HG03432 (cell line): ENCODE results near the gene PIWIL1.

Experiments used
- ATAC-seq: cut with Tn5 transposase; IDR thresholded peaks from one replicate; pipeline ENCODE4 v1.9.1; 2021; ENCODE audit warnings: mild to moderate bottlenecking, moderate library complexity; ENCODE audit not compliant: unreplicated experiment

PIWIL1 gene

DNA sequence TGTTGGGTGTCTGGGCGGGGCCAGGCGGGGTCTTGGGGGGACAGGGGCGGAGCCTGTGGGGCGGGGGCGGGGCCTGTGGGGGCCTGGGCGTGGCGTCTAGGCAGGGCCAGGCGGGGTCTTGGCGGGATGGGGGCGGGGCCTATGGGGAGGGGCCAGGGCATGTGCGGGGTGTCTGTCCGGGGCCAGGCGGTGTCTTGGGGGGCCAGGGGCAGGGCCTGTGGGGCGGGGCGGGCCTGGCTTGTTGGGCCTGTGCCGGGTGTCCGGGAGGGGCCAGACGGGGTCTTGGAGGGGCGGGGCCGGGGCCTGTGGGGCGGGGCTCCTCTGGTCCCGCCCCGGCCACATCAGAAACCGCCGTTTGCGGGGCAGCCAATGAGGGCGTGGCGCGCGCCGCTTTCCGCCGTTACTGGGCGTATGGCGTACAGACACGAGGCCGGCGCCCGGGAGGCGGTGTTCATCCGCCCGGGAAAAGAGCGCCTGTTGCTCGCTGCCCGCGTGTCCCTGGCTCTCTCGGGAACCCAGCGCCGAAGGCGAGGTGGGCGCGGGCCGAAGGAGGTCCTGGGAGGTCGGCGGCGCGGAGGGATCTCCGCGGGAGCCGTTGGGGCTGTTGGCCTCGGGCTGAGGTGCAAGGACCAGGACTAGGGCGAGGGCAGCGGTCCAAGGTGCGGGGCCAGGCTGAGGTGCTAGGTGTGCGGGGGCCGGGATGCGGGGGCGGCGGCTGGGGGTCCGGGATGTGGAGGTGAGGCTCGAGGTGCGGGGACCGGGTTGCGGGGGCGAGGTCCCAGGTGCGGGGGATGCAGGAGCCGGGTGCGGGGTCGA lies at the start of gene PIWIL1:
Gene PIWIL1 (plus strand): TSS at position 400 of the 816 bp plus-strand sequence. CDS start 4,705 bp downstream, outside the sequence.
- ATAC-seq, result no peak

DNA sequence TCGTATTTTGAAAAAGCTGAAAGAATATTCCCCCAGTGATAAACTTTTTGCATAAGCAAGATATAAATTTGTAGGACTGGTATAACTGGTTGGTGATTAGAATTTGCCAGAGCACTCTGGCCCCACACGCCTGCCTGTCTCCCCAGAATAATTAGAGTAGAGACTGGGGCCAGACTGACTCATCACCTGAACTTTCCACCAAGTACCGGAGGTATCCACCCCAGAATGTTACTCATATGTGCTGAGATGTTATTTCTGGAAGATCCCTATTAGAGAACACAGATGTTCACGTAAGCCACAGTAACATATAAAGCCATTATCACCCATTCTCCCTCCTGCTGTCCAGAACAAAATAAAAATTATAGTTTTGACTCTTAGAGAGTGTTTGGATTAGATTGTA lies 49.5 kb upstream of the PIWIL1 start:
- no peak for ATAC-seq

DNA sequence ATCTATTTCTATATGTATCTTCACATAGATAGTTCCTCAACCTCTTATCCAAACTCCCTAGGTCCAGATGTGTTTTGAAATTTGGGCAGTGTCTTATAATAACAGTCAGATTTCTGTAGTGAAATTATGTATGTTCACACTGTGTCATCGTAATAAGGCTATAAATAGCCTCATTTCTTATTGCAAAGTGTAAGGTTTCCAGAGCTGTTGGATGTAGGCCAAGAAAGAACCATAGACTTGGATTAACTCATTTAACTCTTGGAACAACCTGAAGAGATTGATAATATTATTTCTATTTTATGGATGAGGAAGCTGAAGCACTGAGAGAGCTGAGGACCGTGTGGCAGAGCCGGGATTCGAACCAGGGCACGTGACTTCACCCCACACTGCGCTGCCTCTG lies 49.0 kb upstream of the PIWIL1 start:
- no peak for ATAC-seq

DNA sequence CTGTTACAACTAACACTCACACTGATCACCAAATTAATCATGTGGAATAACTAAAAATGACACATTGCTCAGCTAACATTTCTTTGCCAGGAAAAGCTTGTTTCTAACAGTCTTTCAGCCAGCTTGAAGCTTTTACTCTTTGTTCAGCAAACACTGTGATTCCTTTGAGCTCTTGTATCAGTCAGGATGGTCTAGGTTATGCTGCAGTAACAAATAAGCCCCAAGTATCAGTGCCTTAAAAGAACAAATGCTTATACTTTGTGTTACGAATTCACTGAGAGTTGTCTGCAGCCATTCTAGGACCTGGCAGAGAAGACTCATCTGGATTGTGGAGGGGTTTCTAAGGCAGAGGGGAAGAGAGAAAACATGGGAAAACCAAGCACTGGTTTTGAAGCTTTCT lies 47.6 kb upstream of the PIWIL1 start:
- ATAC-seq, result no peak

DNA sequence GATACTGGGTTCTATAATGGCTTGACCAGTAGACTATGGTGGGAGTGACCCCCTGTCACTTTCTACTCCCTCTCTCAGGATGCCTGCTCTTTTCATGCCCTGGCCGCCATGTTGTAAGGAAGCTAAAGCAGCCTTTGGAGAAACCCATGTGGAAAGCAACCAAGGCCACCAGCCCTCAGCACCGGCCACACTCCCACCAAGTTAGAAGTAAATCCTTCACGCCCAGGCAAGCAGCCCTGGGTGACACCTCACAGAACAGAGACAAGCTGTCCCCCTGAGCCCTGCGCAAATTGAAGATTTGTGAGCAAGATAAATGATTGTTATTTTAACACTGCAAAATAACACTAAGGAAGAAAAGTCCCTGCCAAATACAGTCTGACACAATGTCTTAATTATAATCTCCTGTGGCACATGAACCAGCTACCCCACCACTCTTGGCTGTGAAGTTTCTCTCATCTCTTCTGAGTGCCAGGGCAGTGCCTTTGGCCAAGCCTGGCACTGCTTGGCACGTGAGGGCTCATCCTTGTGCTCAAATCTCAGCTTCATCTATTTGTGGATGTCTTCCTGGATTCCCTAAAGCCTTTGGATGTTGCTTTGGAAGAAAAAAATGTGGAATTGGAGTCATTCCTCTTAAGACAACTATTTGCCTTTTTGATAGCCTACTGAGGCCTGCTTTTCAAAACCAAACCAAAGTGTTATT lies 39.2 kb upstream of the PIWIL1 start:
- ATAC-seq, result no peak

DNA sequence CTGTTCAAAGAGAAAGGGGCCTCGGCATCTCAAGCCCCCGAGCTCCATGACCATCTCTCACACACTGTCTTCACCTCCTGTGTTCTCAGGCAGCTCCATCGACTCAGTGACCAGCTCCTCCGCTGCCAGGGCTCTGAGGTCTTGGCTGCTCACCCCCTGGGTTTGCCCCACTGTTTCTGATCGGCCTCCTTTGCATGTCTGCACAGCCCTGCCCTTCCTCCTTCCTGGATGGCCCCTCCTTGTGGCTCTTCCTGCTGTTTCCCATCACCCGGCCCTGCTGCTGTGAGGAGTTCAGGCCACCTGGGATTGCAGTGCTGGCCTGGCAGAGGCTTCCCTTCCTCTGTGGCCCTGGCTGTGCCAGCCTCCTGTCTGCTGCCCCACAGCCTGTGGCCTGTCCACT lies 38.1 kb upstream of the PIWIL1 start:
- no peak for ATAC-seq

DNA sequence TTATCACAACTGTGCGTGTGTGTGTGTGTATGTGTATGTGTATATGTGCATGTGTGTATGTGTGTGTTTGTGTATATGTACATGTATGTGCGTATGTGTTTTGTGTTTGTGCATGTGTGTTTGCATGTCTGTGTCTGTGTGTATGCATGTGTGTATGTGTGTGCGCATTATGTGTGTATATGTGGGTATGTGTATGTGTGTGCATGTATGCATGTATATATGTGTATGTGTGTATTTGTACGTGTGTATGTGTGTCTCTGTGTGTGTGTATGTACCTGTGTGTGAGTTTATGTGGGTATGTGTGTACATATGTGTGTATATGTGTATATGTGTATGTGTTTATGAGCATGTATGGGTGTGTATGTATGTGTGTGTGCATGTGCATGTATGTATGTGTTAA lies 37.6 kb upstream of the PIWIL1 start:
- ATAC-seq, result no peak

DNA sequence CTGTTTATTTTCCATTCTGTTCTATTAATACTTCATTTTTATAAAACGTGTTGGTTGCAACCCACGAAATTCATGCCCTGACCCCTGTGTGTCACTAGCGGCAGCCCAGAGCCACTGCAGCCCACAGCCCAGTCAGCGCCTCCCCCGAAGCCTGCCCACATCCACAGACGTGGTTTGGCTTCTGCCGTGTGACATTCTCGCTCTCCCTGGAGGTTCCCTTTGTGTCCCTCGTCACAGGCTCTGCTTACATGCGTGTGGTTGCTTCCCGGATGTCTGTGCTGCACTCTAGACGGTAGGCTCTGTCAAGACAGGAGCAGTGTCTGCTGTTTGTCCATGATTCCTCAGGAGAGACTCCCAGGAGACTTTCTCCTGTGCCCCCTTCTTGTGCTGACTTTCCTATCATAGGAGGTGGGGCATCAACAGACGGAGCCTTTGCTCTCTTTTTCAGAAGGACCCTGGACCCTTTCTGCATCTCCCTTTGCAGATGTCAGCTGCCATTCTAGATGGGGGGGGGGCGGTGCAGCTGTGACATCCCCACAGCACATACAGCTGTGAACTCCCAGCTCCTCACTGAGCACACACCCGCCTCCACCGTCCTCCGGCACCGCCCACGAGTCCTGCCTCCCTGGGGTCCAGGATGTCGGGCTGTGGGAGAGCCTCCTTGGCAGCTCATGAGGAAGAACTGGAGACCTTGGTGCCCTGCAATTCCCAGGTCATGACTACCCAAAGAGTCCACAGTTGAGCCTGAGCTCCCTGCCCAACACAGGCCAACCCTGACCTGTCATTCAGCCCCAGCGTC lies 36.8 kb upstream of the PIWIL1 start:
- no peak for ATAC-seq

DNA sequence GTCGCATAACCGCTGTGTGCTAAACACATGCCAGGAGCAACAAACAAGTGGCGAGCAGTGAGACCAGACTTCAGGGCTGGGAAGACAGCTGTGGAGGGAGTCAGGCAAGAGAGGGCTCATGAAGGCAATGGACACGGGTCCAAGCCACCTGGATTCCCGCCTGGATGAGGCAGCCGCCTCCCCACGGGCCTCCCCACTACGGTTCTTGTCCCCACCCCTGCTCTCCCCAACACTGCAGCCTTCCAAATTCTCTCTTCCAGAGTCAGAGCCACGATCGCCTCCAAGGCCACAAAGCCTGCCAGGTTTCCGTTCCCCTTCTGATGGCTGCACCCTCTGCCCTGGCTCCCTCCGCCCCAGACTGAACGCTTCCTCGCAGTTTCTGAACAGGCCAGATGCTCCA lies 36.1 kb upstream of the PIWIL1 start:
- ATAC-seq, result no peak

DNA sequence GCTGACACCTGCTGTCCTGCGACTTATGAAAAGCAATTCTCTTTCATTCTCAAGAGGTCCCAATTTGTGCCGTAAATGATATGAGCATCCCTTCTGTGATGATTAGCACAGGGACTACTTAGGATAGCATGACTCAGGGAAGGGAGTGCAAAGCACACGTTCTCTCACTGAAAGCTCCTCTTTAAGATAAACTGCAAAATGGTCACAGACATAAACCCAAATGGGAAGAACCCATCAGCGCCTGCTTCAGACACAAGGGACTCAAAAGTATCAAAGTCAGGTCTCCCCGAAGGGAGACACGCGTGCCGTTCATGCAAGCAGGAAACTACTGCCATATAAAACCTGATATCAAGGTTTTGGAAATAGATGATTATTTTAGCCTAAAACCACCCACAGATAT lies 33.9 kb upstream of the PIWIL1 start:
- ATAC-seq, result no peak

DNA sequence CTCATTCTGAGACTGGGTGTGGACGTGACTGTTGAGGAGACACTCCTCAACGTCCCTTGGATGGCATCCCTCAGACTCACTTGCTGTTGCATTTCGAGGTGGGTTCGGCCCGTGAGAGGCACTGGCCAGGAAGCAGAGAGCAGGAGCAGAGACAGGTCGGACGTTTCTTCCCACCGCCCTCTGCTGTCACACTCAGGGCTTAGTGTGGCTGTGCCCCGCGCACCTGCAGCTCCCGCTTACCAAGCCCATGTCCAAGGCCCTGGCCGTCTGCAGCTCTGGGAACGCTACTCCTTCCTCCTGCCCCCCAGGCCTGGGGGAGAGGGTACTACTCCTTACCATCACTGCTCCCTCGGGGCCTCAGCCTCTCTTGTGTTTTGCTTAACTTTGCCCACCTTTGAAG lies 29.8 kb upstream of the PIWIL1 start:
- ATAC-seq, result no peak

DNA sequence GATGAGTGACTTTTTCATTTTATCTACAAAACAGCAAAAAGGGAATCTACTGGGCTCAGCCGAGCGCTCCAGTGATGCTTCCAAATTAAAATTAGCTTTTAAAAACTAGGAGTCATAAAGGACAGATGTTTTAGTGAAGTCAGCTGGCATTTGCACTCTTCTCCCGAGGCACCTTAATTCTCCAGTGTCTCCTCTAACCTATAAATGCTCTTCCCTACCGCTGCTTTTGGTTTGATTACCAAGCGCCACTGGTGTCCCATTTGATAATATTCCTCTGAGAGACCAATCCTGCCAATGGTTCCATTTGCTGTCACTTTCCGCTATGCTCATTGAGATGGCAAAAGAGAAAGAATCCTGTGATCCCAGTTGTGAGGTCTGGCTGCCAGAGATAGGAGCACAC lies 29.3 kb upstream of the PIWIL1 start:
- no peak for ATAC-seq

DNA sequence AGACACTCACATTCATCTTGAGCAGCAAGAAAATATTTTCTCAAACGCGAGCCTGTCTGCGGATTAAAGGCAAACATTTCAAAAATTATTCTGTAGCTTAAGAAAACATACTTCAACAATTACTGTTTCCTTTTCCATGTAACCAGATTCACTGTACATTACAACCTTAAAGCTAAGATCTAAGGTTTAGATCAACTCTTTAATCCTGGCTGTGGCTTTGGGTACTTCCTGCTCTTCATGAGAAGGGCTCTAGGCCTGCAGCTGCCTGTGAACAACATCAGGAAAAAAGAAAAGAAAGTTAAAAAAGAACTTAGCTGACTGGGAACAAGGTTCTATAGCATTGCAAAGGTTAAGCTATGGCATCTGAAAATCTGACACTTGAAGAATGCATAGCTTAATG lies 21.4 kb upstream of the PIWIL1 start:
- no peak for ATAC-seq

DNA sequence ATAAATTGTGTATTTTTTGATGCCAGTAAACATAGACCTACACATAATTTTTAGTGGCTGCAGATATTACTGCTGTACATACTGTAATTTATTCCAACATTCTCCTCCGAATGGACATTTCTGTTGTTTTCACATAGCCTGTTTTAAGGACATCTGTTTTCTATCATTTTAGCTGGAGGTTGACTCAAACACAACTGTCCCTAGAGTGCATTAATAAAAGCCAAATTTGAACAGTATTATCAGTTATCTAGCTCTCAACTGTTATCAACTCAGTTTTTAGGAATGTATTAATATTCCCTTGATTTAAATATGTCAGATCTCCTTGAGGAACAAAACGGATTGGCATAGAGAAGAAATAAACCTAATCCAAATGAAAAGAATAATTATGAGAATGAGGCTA lies 17.2 kb upstream of the PIWIL1 start:
- ATAC-seq, result no peak

DNA sequence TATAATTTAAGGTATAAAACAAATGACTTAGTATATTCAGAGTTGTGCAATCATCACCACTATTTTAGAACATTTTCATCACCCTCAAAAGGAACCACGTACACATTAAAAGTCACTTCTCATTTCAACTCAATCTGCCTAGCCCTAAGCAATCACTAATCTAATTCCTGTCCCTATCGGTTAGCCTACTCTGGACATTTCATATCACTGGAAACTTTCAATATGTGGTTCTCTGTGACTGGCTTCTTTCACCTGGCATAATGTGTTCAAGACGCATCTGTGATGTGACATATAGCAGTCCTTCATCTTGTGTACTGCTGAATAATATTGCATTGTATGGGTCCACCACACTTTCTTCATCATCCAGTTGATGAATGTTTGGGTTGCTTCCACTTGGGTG lies 15.4 kb upstream of the PIWIL1 start:
- no peak for ATAC-seq

DNA sequence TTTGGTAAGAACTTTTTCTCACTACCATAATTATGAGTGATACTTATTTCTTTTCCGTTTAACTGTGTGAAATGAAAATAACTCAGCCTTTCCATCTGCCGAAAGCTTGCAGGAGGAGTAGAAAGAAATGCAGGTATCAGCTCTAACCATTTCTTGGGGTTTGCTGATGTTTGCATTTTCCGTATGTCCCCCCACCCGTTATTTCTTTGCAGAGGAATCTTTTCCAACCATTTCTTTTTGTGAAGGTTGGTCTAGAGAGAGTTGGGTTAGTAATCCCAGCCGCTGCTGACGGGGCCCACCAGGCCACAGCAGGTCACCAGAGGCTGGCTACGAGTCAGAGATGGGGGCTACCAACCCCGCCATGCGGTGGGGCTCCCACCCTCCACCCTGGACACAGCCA lies 7.0 kb upstream of the PIWIL1 start:
- ATAC-seq, result no peak

DNA sequence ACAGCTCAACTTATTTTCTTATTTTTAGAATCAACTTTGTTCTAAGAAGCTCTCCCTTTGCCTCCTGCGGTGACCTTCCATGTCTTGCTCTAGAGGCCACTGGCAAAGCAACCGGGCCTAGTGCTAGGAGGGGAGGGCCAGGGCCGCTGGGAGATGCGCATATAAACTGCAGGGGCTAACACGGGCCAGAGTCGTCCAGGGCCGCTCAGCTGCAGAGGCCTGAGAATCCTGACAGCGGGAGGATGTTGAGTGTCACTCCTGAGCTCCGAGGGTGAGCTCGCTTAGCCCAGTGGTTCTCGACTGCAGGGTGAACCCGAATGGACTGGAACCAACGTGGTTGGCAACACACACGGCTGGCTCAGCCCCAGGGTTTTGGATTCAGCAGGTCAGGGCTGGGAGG lies 6.5 kb upstream of the PIWIL1 start:
- ATAC-seq, result no peak

DNA sequence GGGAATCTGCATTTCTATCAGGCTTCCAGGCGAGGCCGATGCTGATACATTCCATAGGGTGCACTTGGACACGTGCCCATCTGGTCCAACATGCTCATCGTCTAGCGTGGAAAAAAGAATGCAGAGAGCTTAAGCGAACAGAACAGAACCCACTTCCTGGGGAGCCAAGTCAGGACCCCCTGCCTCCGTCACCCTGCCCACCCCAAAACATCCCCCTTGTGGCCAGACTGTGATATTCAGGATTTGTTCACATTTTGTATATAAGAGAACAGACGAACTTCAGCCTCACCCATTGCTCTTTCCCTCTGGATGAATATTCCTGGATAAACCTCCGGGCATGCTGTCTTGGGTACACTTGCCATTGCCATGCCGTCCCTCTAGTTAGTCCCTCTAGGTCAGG lies 4.3 kb upstream of the PIWIL1 start:
- no peak for ATAC-seq

DNA sequence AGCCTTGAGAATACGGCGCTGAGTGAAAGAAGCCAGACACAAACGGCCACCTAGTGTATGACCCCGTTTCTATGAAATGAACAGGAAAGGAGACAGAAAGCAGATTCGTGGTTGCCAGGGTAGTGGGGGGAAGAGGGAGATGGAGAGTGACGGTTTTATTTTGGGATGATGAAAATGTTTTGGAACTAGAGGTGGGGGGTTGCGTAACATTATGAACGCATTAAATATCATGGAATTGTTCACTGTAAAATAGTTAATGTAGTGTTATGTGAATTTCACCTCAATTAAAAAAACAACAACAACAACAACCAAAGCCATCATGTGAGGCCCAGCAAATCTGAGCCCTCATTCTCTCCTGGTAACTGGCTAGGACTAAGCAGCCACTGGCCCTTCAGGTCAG lies 3.3 kb upstream of the PIWIL1 start:
- no peak for ATAC-seq

DNA sequence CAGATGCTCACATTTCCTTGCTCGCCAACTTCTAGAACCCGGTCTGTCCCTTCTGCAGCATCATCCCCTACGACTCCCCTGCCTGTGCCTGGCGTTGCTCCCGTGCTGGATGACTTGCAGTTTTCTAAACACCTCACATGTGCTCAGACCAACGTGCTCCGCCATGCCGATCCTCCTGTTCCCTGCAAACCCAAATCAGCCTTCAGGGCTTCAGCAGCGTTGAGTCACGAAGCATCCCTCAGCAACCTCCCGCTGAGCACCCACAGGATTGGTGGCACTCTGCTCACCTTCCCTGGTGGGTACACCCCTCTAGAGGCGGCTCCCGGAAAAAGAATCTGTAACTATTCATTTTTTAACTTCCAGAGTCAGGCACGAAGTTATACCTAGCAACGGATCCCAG lies 2.8 kb upstream of the PIWIL1 start:
- no peak for ATAC-seq

DNA sequence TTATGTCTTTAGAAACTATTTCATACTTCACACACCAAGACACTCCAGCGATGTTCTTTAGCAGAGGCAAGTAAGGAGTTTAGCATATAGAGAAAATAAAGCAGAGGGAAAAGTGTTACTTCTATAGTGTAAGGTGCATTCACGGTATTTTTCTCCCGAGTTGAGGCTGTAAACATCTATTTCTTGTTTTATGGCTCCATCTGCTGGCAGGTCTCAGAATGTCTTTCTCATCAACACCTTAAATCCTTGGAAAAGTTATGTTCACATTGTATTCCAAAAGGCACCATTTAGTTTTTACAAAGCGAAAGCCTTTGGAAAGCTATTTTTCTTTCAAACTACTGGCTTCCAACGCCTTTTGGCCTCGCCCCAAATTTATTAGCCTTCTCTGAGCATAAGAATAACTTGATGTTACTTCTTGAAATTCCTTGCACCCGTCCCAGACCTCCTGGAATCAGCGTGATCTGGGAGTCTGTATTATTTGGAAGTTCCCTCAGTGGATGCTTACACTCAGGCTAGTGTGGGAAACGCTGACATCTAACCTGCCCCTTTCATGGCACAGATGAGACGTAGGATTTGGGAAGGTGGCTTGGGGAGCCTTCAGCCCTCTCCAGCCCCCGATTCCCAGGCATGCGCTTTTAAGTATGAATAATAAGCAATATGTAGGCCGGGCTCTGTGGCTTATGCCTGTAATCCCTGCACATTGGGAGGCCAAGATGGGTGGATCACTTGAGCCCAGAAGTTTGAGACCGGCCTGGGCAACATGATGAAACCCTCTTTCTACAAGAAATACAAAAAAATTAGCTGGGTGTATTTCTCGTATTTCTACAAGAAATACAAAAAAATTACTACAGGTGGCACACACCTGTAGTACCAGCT lies 1.9 kb upstream of the PIWIL1 start:
- ATAC-seq, result no peak
